NCI-H2081 treated with DMSO at 0.1 percent for 48 hours (cell line): ENCODE measurements around the gene CDX2.

Source experiments
- DNase-seq: peaks from one replicate; lab custom pipeline; 2025; lab: John Stamatoyannopoulos, UW

Gene CDX2

GRCh38 chr13:27915301-27916207 lies 53.6 kb downstream of the CDX2 start:
- no peak for DNase-seq

DNA sequence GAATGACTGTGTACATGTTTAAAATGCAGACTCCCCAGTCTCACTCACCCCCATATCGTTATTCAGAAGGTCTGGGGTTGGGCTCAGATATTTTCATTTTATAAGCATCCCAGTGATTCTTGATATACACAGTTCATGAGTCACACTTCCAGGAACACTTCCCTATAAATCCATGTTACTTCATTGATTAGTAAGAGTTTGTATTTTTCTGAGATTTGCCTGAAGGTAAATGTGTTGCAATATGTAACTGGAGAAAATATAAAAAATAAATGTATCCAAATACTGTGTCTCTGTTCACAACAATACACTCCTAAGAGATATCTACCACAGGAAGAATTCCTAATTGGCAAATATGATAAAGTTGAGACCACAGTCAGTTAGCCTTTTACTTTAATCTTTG lies 56.0 kb downstream of the CDX2 start:
- DNase-seq, result no peak

GRCh38 chr13:27911521-27911920 lies 57.6 kb downstream of the CDX2 start:
- no peak for DNase-seq
